Gastrocnemius medialis (tissue), 4 donors: ENCODE results near the gene ACOXL. TPM values are rescaled to one million over a fixed set of nuclear protein-coding genes. Genes with fewer than 3 reads are reported as not detected.

Experiments
- ATAC-seq, 2 donors: fragments of 150-250 bp; one replicate each; pipeline ENCODE4 v1.9.1; 2016
- DNase-seq, 2 donors: peaks; one replicate each; pipeline ENCODE4 v3.0.0-alpha.2; 2019
- H3K27ac ChIP-seq, 4 donors: fragments of 200-600 bp; sonication (generic); 1 replicate in 1 of 4; 2 replicates in 3 of 4; pipeline ENCODE4 v1.5.1; 2016 to 2018; ENCODE audit warnings: mild to moderate bottlenecking in 2 of 4, moderate library complexity in 1 of 4
- H3K27me3 ChIP-seq, 3 donors: fragments of 200-600 bp; sonication (generic) in 2 of 3; 1 replicate in 1 of 3; 2 replicates in 2 of 3; pipeline versions ENCODE4 v1.5.1 to v1.6.0; 2016 to 2019; ENCODE audit warnings: mild to moderate bottlenecking in 1 of 3, moderate library complexity in 1 of 3
- H3K36me3 ChIP-seq, 2 donors: fragments of 200-600 bp; sonication (generic) in 1 of 2; one replicate each; pipeline ENCODE4 v1.5.1; 2017 to 2018
- H3K4me1 ChIP-seq, 2 donors: fragments of 200-600 bp; sonication (generic) in 1 of 2; one replicate each; pipeline ENCODE4 v1.5.1; 2016 to 2017; ENCODE audit warnings: mild to moderate bottlenecking in 2 of 2
- H3K4me3 ChIP-seq, 4 donors: fragments of 200-600 bp; sonication (generic) in 3 of 4; 1 replicate in 1 of 4; 2 replicates in 3 of 4; pipeline ENCODE4 v1.5.1; 2016 to 2019; ENCODE audit warnings: mild to moderate bottlenecking in 2 of 4
- H3K9me3 ChIP-seq, 3 donors: fragments of 200-600 bp; sonication (generic) in 2 of 3; 1 replicate in 1 of 3; 2 replicates in 2 of 3; pipeline ENCODE4 v1.5.1; 2016 to 2019
- CTCF ChIP-seq, 5 experiments: fragments of 450-650 bp in 3 of 5; fragments of 200-600 bp in 2 of 5; sonication (generic) in 2 of 5; IDR thresholded peaks in 4 of 5; conservative IDR thresholded peaks in 1 of 5; 1 replicate in 4 of 5; 2 replicates in 1 of 5; pipeline ENCODE4 v1.5.1; 2016 to 2019; ENCODE audit warnings: antibody characterized with exemption in 5 of 5, mild to moderate bottlenecking in 3 of 5, moderate library complexity in 3 of 5
- POLR2A ChIP-seq, 2 donors: fragments of 450-650 bp; IDR thresholded peaks; one replicate each; pipeline ENCODE4 v1.6.1; 2017; ENCODE audit warnings: antibody characterized with exemption in 2 of 2, mild to moderate bottlenecking in 2 of 2, moderate library complexity in 2 of 2
- in situ Hi-C, 4 donors: fragments of 200-750 bp; cut with MboI; loops; one replicate each; pipeline versions ENCODE4 v1.15.0 to v1.8.0; 2017; ENCODE audit warnings: low sequenced_read_pairs in 4 of 4
- intact Hi-C: fragments of 100-400 bp; cut with DNase I; formaldehyde crosslinking; loops from one replicate; pipeline ENCODE4 v1.15.1; 2023; ENCODE audit warnings: low total_unique reads
- total RNA-seq, 4 donors: library from RNA; depleted of rRNA; stranded (reverse); fragments of >200 nt; gene quantifications; one replicate each; pipeline versions ENCODE4 v1.1.0 to v1.2.3, GENCODE V29; 2016

The ACOXL gene
- total RNA-seq, 4 donors from 2014 or later, result not detected

GRCh38 chr2:110772383-110772755 is 40.0 kb downstream of the ACOXL start:
- Histone ChIP-seq H3K36me3 (no peaks in the 10 kb centered on the region), H3K9me3 (no peaks in the 10 kb centered on the region), H3K4me3 (no peak overlapping the region), H3K27ac (peak overlapping the region; percentile 78 to 88 (median 86)), H3K27me3 (no peaks in the 10 kb centered on the region), H3K4me1 (peaks cover 36 to 43% of the 10 kb centered on the region in 2 donors)
- in situ Hi-C loops (no loop called here), intact Hi-C loops (loop anchor here (5.0 to 10.0 kb wide), 2 partner anchors 222 to 925 kb away; no protein-coding TSS in a partner anchor)
- ATAC-seq, result no peak
- no peak for DNase-seq
- TF ChIP-seq CTCF (IDR thresholded peaks at IDR 0.05 in 4 of 5, conservative IDR thresholded peaks at IDR 0.05 in 1 of 5), result no peak
- TF ChIP-seq POLR2A (IDR thresholded peaks at IDR 0.05), result no peak

- TF ChIP-seq CTCF (IDR thresholded peaks at IDR 0.05 in 4 of 5, conservative IDR thresholded peaks at IDR 0.05 in 1 of 5) (no peak), POLR2A (IDR thresholded peaks at IDR 0.05) (no peak)
Measured at GRCh38 chr2:110773401-110773921, 41.1 kb downstream of the ACOXL start.

GRCh38 chr2:110774701-110775100 is 42.3 kb downstream of the ACOXL start:
- Histone ChIP-seq H3K9me3 (no peaks in the 10 kb centered on the region), H3K4me3 (no peak overlapping the region), H3K4me1 (peaks cover 49 to 53% of the 10 kb centered on the region in 2 donors), H3K27ac (no peak overlapping the region), H3K27me3 (no peaks in the 10 kb centered on the region), H3K36me3 (no peaks in the 10 kb centered on the region)
- no peak for DNase-seq
- no peak for ATAC-seq
- TF ChIP-seq CTCF (IDR thresholded peaks at IDR 0.05 in 4 of 5, conservative IDR thresholded peaks at IDR 0.05 in 1 of 5), result no peak
- TF ChIP-seq POLR2A (IDR thresholded peaks at IDR 0.05), result no peak
- in situ Hi-C loops (loop anchor here in 1 of 4 donors (25.0 kb wide), 1 partner anchor 938 kb away; no protein-coding TSS in a partner anchor), intact Hi-C loops (loop anchor here (5.0 to 10.0 kb wide), 2 partner anchors 220 to 923 kb away; no protein-coding TSS in a partner anchor)

More at GRCh38 chr2:110773401-110773921, 41.1 kb downstream of the ACOXL start:
- DNase-seq (peak; percentile 93 to 94), ATAC-seq (peak; percentile 63 to 67)
- H3K4me3 ChIP-seq, result no peak overlapping the region
- H3K36me3 ChIP-seq, result no peaks in the 10 kb centered on the region
- intact Hi-C loops, result loop anchor here (5.0 to 10.0 kb wide), 2 partner anchors 221 to 924 kb away; no protein-coding TSS in a partner anchor
- no peaks in the 10 kb centered on the region for H3K9me3 ChIP-seq
- peak overlapping the region; percentile 78 to 88 (median 86) for H3K27ac ChIP-seq
- H3K27me3 ChIP-seq, result no peaks in the 10 kb centered on the region
- peaks cover 47 to 50% of the 10 kb centered on the region in 2 donors for H3K4me1 ChIP-seq
- in situ Hi-C loops, result no loop called here

GRCh38 chr2:110777531-110778311 is 45.3 kb downstream of the ACOXL start:
- Histone ChIP-seq H3K9me3 (no peaks in the 10 kb centered on the region), H3K27me3 (no peaks in the 10 kb centered on the region), H3K4me1 (peaks cover 28% of the 10 kb centered on the region in 2 donors), H3K4me3 (no peak overlapping the region), H3K36me3 (no peaks in the 10 kb centered on the region), H3K27ac (peak overlapping the region; percentile 67 to 75 (median 73))
- TF ChIP-seq CTCF (IDR thresholded peaks at IDR 0.05 in 4 of 5, conservative IDR thresholded peaks at IDR 0.05 in 1 of 5) (no peak), POLR2A (IDR thresholded peaks at IDR 0.05) (no peak)
- ATAC-seq (peak; percentile 59 to 73), DNase-seq (peak; percentile 71 to 84)
- in situ Hi-C loops, result loop anchor here in 1 of 4 donors (25.0 kb wide), 1 partner anchor 935 kb away; no protein-coding TSS in a partner anchor
- intact Hi-C loops, result loop anchor here (10.0 kb wide), 1 partner anchor 217 kb away; no protein-coding TSS in a partner anchor
